Adipocyte (in vitro differentiated cells): ENCODE measurements around the gene RNPEPL1.
A peak's percentile ranks its signal among the peaks of the same experiment; 100 is the strongest.

Experiments used
- DNase-seq: peaks from one replicate; pipeline ENCODE4 v3.0.0-alpha.2; 2015; ENCODE audit warnings: low read depth
- H3K27me3 ChIP-seq: replicated peaks from 2 replicates; pipeline ENCODE4 v1.7.0; 2013; ENCODE audit warnings: mild to moderate bottlenecking, low read length, moderate library complexity; ENCODE audit not compliant: control insufficient read depth, insufficient read depth
- H3K36me3 ChIP-seq: 2 replicates; pipeline ENCODE4 v1.7.0; 2013; ENCODE audit warnings: low read length, mild to moderate bottlenecking, moderate library complexity; ENCODE audit not compliant: control insufficient read depth, insufficient read depth, severe bottlenecking
- H3K4me1 ChIP-seq: 2 replicates; pipeline ENCODE4 v1.7.0; 2013; ENCODE audit warnings: mild to moderate bottlenecking, low read length, moderate library complexity; ENCODE audit not compliant: control insufficient read depth, insufficient read depth
- H3K4me3 ChIP-seq: 2 replicates; pipeline ENCODE4 v1.7.0; 2013; ENCODE audit warnings: mild to moderate bottlenecking, low read length, moderate library complexity
- H3K9ac ChIP-seq: 2 replicates; pipeline ENCODE4 v1.7.0; 2013; ENCODE audit warnings: mild to moderate bottlenecking, low read length, moderate library complexity
- H3K9me3 ChIP-seq: 2 replicates; pipeline ENCODE4 v1.7.0; 2013; ENCODE audit warnings: mild to moderate bottlenecking, low read length, moderate library complexity; ENCODE audit not compliant: control insufficient read depth

The RNPEPL1 gene

GRCh38 chr2:240568678-240569522, 616 bp downstream of the RNPEPL1 start:
- Histone ChIP-seq H3K9me3 (no peaks in the 10 kb centered on the region), H3K4me1 (peaks cover 32% of the 10 kb centered on the region), H3K9ac (peak overlapping the region; percentile 80), H3K36me3 (no peaks in the 10 kb centered on the region), H3K4me3 (peak overlapping the region; percentile 85), H3K27me3 (no peaks in the 10 kb centered on the region)
- DNase-seq: peak; percentile 76

DNA sequence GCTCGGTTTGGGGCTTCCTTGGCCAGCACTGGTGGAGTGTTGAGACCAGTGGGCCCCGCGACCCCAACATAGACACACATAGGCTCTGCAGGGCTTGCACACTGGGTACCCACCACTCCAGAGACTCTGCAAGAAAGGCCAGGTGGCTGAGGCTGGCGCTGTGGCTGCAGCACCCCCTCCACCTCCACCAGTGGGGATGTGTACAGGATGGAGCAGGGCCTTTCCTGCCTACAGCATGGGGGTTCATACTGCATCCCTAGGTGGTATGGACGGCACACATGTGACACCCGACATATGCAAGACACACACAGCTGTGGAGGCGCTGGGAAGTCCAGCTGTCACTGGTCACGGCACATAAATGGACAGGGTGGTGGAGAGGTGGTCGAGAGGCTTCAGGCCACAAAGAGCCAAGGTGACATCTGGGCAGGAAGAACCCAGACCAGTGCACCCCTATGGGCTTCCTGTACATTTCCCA, 1.3 kb downstream of the RNPEPL1 start:
- Histone ChIP-seq H3K4me3 (peak overlapping the region; percentile 85), H3K4me1 (peaks cover 32% of the 10 kb centered on the region), H3K9ac (peak overlapping the region; percentile 80), H3K9me3 (no peaks in the 10 kb centered on the region), H3K27me3 (no peaks in the 10 kb centered on the region), H3K36me3 (peaks cover 1% of the 10 kb centered on the region)
- no peak for DNase-seq

DNA sequence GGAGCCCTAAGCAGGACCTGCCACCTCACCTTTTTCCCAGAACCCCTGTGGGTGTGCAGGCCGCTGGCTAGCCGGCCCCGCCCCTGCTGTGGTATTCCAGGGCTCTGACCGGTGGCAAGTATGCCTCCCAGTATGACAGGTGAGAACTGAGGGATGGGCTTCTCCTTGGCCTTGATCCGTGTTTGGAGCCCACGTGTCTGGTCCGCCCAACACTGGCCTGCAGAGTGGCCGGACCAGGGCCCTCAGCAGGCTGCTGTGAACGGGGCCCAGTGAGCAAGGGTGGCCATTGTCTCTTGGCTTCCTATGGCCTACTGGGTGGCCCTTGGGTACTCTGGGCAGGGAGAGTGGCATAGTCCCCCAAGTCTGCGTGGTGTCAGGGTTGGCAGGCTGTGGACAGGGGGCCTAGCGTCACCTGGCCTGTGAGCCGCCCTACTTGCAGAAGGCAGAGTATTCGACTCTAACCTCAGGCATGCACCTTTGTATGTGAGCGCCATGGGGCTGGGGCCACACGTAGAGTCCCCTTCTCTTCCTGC, 1.8 kb downstream of the RNPEPL1 start:
- H3K9me3 ChIP-seq: no peaks in the 10 kb centered on the region
- peak overlapping the region; percentile 85 for H3K4me3 ChIP-seq
- H3K4me1 ChIP-seq: peaks cover 32% of the 10 kb centered on the region
- H3K36me3 ChIP-seq: peaks cover 6% of the 10 kb centered on the region
- no peak overlapping the region for H3K9ac ChIP-seq
- no peak for DNase-seq
- no peaks in the 10 kb centered on the region for H3K27me3 ChIP-seq

GRCh38 chr2:240570531-240571313, 2.4 kb downstream of the RNPEPL1 start:
- peaks cover 28% of the 10 kb centered on the region for H3K4me1 ChIP-seq
- no peak for DNase-seq
- no peak overlapping the region for H3K9ac ChIP-seq
- H3K4me3 ChIP-seq: no peak overlapping the region
- H3K27me3 ChIP-seq: no peaks in the 10 kb centered on the region
- H3K36me3 ChIP-seq: peaks cover 12% of the 10 kb centered on the region
- no peaks in the 10 kb centered on the region for H3K9me3 ChIP-seq

GRCh38 chr2:240571314-240571973, 3.2 kb downstream of the RNPEPL1 start:
- H3K4me1 ChIP-seq: peaks cover 23% of the 10 kb centered on the region
- peaks cover 16% of the 10 kb centered on the region for H3K36me3 ChIP-seq
- no peak overlapping the region for H3K4me3 ChIP-seq
- DNase-seq: no peak
- H3K9me3 ChIP-seq: no peaks in the 10 kb centered on the region
- no peak overlapping the region for H3K9ac ChIP-seq
- H3K27me3 ChIP-seq: no peaks in the 10 kb centered on the region

GRCh38 chr2:240572141-240573031, 4.1 kb downstream of the RNPEPL1 start:
- H3K27me3 ChIP-seq: no peaks in the 10 kb centered on the region
- H3K4me1 ChIP-seq: peaks cover 14% of the 10 kb centered on the region
- no peak overlapping the region for H3K4me3 ChIP-seq
- H3K36me3 ChIP-seq: peaks cover 22% of the 10 kb centered on the region
- H3K9me3 ChIP-seq: no peaks in the 10 kb centered on the region
- no peak for DNase-seq
- H3K9ac ChIP-seq: no peak overlapping the region

- no peak for DNase-seq
- Histone ChIP-seq H3K9me3 (no peaks in the 10 kb centered on the region), H3K36me3 (peaks cover 29% of the 10 kb centered on the region), H3K4me3 (no peak overlapping the region), H3K27me3 (no peaks in the 10 kb centered on the region), H3K4me1 (peaks cover 12% of the 10 kb centered on the region), H3K9ac (no peak overlapping the region)
Measured at GRCh38 chr2:240573071-240573515, 4.8 kb downstream of the RNPEPL1 start.

DNA sequence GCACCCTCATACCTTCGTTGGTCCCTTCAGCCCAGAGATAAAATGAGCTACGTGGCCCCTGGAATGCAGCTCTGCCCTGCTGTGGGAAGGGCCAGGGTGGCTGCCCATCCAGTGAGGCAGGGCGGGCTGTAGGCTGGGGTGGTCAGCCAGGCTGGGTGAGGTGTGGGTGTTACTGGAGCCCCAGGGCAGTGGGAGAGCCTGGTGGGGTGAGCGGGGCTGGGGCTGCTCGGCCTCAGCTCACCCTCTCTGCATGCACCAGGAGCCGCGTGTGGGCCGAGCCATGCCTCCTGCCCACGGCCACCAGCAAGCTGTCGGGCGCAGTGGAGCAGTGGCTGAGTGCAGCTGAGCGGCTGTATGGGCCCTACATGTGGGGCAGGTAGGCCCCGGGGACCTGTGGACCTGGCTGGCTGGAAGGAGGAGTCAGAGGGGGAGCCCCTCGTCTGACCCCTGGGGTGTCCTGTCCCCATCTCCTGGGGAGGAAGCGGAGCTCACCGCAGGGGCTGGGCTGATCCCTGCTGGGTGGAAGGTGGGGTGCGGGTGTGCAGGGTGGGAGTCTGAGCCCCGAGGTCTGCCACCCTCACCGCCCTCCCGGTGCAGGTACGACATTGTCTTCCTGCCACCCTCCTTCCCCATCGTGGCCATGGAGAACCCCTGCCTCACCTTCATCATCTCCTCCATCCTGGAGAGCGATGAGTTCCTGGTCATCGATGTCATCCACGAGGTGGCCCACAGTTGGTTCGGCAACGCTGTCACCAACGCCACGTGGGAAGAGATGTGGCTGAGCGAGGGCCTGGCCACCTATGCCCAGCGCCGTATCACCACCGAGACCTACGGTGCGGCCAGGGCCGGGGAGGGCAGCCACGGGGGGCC, 5.5 kb downstream of the RNPEPL1 start:
- DNase-seq: no peak
- Histone ChIP-seq H3K4me3 (no peak overlapping the region), H3K9ac (no peak overlapping the region), H3K9me3 (no peaks in the 10 kb centered on the region), H3K36me3 (peaks cover 35% of the 10 kb centered on the region), H3K27me3 (no peaks in the 10 kb centered on the region), H3K4me1 (peaks cover 18% of the 10 kb centered on the region)

DNA sequence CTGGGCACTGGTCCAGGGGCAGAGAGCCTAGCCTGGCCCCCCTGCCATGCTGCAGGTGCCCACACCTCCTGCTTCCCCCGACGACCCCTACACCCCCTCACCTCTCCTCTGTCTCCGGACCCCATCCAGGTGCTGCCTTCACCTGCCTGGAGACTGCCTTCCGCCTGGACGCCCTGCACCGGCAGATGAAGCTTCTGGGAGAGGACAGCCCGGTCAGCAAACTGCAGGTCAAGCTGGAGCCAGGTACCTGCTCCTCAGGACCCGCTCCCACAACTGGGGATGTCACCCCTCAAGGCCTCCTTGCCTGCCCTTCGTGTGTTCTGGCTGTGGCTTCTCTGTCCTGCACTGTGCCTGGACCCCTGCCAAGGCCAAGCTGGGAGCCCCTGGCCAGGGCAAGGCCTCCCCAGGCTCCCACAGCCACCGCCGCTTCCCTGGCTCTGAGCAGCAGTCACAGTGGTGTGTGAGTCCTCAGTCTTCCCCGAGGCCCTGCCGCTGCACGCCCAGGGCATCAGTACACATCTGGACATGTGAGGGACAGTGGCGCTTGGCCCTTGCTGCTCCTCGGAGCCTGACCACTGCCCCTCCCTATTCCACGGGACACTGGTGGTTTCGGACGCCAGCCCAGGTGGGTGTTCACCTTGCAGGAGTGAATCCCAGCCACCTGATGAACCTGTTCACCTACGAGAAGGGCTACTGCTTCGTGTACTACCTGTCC, 6.3 kb downstream of the RNPEPL1 start:
- Histone ChIP-seq H3K36me3 (peaks cover 36% of the 10 kb centered on the region), H3K9me3 (no peaks in the 10 kb centered on the region), H3K4me3 (no peak overlapping the region), H3K4me1 (peaks cover 21% of the 10 kb centered on the region), H3K27me3 (no peaks in the 10 kb centered on the region), H3K9ac (no peak overlapping the region)
- DNase-seq: no peak
